Smooth muscle cell (in vitro differentiated cells): ENCODE results near the gene LSM2. TPM values are rescaled to one million over a fixed set of nuclear protein-coding genes. Genes with fewer than 3 reads are reported as not detected.
"Not testable (repeated sequence)": the region's sequence is repeated elsewhere in the genome, so short reads cannot be mapped to it uniquely, and the experiment has no call there.

Source experiments
- DNase-seq: peaks from one replicate; lab custom pipeline; 2025; ENCODE audit not compliant: unreplicated experiment; lab: John Stamatoyannopoulos, UW
- H2AFZ ChIP-seq: fragments of 200-600 bp; sonication (generic); 2 replicates; pipeline ENCODE4 v1.6.0; 2016; ENCODE audit warnings: antibody characterized with exemption, low read depth, mild to moderate bottlenecking
- H3F3A ChIP-seq: fragments of 200-600 bp; sonication (generic); 2 replicates; pipeline ENCODE4 v1.6.0; 2017; ENCODE audit warnings: antibody characterized with exemption, low read depth
- H3K27ac ChIP-seq: fragments of 200-600 bp; sonication (generic); 2 replicates; pipeline ENCODE4 v1.5.1; 2016; ENCODE audit warnings: low read depth, mild to moderate bottlenecking
- H3K27me3 ChIP-seq: fragments of 200-600 bp; sonication (generic); 2 replicates; pipeline ENCODE4 v1.6.1; 2016; ENCODE audit warnings: low read depth, mild to moderate bottlenecking
- H3K36me3 ChIP-seq: fragments of 200-600 bp; sonication (generic); 2 replicates; pipeline ENCODE4 v1.5.1; 2016; ENCODE audit warnings: low read depth
- H3K4me1 ChIP-seq: fragments of 200-600 bp; sonication (generic); 2 replicates; pipeline ENCODE4 v1.5.1; 2016; ENCODE audit warnings: low read depth
- H3K4me2 ChIP-seq: fragments of 200-600 bp; sonication (generic); 2 replicates; pipeline ENCODE4 v1.6.0; 2016; ENCODE audit warnings: mild to moderate bottlenecking
- H3K4me3 ChIP-seq: fragments of 200-600 bp; sonication (generic); 2 replicates; pipeline ENCODE4 v1.5.1; 2016; ENCODE audit warnings: mild to moderate bottlenecking
- H3K79me2 ChIP-seq: fragments of 200-600 bp; sonication (generic); 2 replicates; pipeline ENCODE4 v1.6.0; 2016; ENCODE audit warnings: low read depth, mild to moderate bottlenecking
- H3K9ac ChIP-seq: fragments of 200-600 bp; sonication (generic); 2 replicates; pipeline ENCODE4 v1.6.0; 2016; ENCODE audit warnings: low read depth
- H3K9me3 ChIP-seq: fragments of 200-600 bp; sonication (generic); replicated peaks from 2 replicates; pipeline ENCODE4 v1.5.1; 2016; ENCODE audit warnings: low read depth
- H4K20me1 ChIP-seq: fragments of 200-600 bp; sonication (generic); 2 replicates; pipeline ENCODE4 v1.6.0; 2016; ENCODE audit warnings: low read depth
- CTCF ChIP-seq: fragments of 200-600 bp; sonication (generic); IDR thresholded peaks from 2 replicates; pipeline ENCODE4 v1.5.1; 2017; ENCODE audit warnings: borderline replicate concordance, mild to moderate bottlenecking, antibody characterized with exemption; ENCODE audit not compliant: insufficient read depth, poor library complexity, severe bottlenecking
- WGBS: methylation state at CpG from one replicate; pipeline ENCODE4 v1.1.7; 2016; ENCODE audit warnings: low lambda C conversion rate; 5-methylcytosine and 5-hydroxymethylcytosine counted together
- polyA plus RNA-seq: library from polyadenylated mRNA; unstranded; fragments of >200 nt; fragmentation: Nextera tagmentation; extraction: Ambion mirVana; gene quantifications from 2 replicates; pipeline ENCODE4 v1.2.1, GENCODE V29; 2016
- total RNA-seq: library from RNA; depleted of rRNA; stranded (reverse); fragments of >200 nt; gene quantifications from 2 replicates; pipeline ENCODE4 v1.2.3, GENCODE V29; 2014

LSM2 gene
- total and polyA plus RNA-seq, 2 experiments from 2014 or later: 81.6 to 91.2 TPM

- Histone ChIP-seq H3K9ac (peak overlapping the region; percentile 75), H3F3A (peaks cover 11% of the 10 kb centered on the region), H3K36me3 (no peaks in the 10 kb centered on the region), H3K79me2 (peaks cover 33% of the 10 kb centered on the region), H3K9me3 (no peaks in the 10 kb centered on the region), H3K4me1 (peaks cover 4% of the 10 kb centered on the region), H3K4me3 (peak overlapping the region; percentile 68), H3K4me2 (peak overlapping the region; percentile 86), H3K27ac (peak overlapping the region; percentile 63), H4K20me1 (no peaks in the 10 kb centered on the region), H3K27me3 (no peaks in the 10 kb centered on the region), H2AFZ (peak overlapping the region; percentile 67)
- no peak for DNase-seq
- 12% methylated on average over 7 of the region's 7 CpGs for WGBS
- no peak for TF ChIP-seq CTCF
Observed at GRCh38 chr6:31805939-31806469, 762 bp downstream of the LSM2 start.

- not testable (repeated sequence) for H3K4me2 ChIP-seq, H3K4me3 ChIP-seq, H2AFZ ChIP-seq, H4K20me1 ChIP-seq, H3K27ac ChIP-seq, H3K27me3 ChIP-seq, H3K4me1 ChIP-seq, DNase-seq, H3K36me3 ChIP-seq, H3K9me3 ChIP-seq, H3K9ac ChIP-seq
- H3K79me2 ChIP-seq: peaks cover 31% of the 10 kb centered on the region
- WGBS: 98% methylated on average over 8 of the region's 8 CpGs
- H3F3A ChIP-seq: peaks cover 14% of the 10 kb centered on the region
Observed at GRCh38 chr6:31801031-31801927, 5.5 kb downstream of the LSM2 start.

- Histone ChIP-seq H3K36me3 (no peaks in the 10 kb centered on the region), H3K9ac (no peak overlapping the region), H3K4me2 (no peak overlapping the region), H2AFZ (no peak overlapping the region), H3K4me3 (no peak overlapping the region), H3K27me3 (no peaks in the 10 kb centered on the region), H3K79me2 (peaks cover 23% of the 10 kb centered on the region), H3K27ac (no peak overlapping the region), H3F3A (peaks cover 14% of the 10 kb centered on the region), H4K20me1 (no peaks in the 10 kb centered on the region), H3K4me1 (no peaks in the 10 kb centered on the region), H3K9me3 (no peaks in the 10 kb centered on the region)
- no peak for DNase-seq
- no peak for TF ChIP-seq CTCF
- 96% methylated on average over 12 of the region's 12 CpGs for WGBS
Observed at GRCh38 chr6:31799781-31800180, 7.0 kb downstream of the LSM2 start.

GRCh38 chr6:31797588-31797987 is 9.2 kb downstream of the LSM2 start:
- Histone ChIP-seq H3K4me1 (no peaks in the 10 kb centered on the region), H3K36me3 (no peaks in the 10 kb centered on the region), H3F3A (peaks cover 14% of the 10 kb centered on the region), H3K9ac (no peak overlapping the region), H3K27ac (no peak overlapping the region), H3K9me3 (no peaks in the 10 kb centered on the region), H2AFZ (no peak overlapping the region), H3K4me2 (no peak overlapping the region), H3K27me3 (no peaks in the 10 kb centered on the region), H3K4me3 (no peak overlapping the region), H4K20me1 (no peaks in the 10 kb centered on the region), H3K79me2 (peaks cover 18% of the 10 kb centered on the region)
- DNase-seq: no peak
- WGBS: 90% methylated on average over 5 of the region's 5 CpGs
- TF ChIP-seq CTCF: no peak
